GM12874 (cell line): Measurements from ENCODE around the gene SLC22A24.

Experiments used
- TF ChIP-seq, protein P1 (sequence below): IDR thresholded peaks from 2 replicates; pipeline ENCODE4 v1.5.1; 2011; ENCODE audit warnings: low read depth, mild to moderate bottlenecking, control low read depth, low read length, moderate library complexity; ENCODE audit not compliant: insufficient read depth

The SLC22A24 gene, protein sequence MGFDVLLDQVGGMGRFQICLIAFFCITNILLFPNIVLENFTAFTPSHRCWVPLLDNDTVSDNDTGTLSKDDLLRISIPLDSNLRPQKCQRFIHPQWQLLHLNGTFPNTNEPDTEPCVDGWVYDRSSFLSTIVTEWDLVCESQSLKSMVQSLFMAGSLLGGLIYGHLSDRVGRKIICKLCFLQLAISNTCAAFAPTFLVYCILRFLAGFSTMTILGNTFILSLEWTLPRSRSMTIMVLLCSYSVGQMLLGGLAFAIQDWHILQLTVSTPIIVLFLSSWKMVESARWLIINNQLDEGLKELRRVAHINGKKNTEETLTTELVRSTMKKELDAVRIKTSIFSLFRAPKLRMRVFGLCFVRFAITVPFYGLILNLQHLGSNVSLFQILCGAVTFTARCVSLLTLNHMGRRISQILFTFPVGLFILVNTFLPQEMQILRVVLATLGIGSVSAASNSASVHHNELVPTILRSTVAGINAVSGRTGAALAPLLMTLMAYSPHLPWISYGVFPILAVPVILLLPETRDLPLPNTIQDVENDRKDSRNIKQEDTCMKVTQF

DNA sequence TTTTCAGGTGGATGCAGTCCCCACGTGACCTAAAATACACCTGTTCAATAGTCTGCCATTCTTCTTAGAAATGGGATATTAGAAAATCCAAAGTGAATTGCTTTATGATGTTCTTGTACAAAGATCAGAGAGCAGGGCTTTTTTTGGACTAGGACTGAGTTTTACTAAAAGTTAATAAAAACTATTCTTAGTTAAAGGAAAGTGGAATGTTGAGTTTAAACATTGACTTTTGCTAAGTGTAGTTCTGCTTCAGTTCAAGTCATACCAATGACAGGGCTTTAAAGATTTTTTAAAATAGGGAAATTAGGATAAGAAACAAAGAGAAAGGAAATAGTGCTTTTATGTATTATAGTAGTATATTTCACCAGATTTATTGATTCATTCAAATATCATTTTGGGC, at the start of gene SLC22A24:
TSS of gene SLC22A24 (minus strand) at position 101 of the 400 bp plus-strand sequence. CDS start 442 bp downstream, outside the sequence.
- TF ChIP-seq, protein P1, sequence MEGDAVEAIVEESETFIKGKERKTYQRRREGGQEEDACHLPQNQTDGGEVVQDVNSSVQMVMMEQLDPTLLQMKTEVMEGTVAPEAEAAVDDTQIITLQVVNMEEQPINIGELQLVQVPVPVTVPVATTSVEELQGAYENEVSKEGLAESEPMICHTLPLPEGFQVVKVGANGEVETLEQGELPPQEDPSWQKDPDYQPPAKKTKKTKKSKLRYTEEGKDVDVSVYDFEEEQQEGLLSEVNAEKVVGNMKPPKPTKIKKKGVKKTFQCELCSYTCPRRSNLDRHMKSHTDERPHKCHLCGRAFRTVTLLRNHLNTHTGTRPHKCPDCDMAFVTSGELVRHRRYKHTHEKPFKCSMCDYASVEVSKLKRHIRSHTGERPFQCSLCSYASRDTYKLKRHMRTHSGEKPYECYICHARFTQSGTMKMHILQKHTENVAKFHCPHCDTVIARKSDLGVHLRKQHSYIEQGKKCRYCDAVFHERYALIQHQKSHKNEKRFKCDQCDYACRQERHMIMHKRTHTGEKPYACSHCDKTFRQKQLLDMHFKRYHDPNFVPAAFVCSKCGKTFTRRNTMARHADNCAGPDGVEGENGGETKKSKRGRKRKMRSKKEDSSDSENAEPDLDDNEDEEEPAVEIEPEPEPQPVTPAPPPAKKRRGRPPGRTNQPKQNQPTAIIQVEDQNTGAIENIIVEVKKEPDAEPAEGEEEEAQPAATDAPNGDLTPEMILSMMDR, result no peak

DNA sequence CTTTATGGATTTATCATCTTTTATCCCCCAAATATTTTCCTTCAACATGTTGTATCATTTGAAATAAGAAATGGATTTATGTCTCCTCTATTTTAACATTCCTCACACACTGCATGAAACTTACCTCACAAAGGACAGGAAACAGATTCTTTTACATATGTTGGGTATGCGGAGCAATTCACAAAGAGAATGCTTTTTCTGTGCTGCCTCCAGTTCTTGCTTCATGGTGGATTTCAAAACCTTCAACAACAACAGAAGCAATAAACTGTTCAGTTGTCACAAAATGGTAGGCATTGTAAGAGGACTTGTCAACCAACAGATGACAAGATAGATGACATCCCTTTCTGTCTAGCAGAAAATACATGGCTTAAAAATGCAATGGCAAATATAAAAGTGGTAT, 36.5 kb upstream of the SLC22A24 start:
- TF ChIP-seq, protein P1, result no peak

DNA sequence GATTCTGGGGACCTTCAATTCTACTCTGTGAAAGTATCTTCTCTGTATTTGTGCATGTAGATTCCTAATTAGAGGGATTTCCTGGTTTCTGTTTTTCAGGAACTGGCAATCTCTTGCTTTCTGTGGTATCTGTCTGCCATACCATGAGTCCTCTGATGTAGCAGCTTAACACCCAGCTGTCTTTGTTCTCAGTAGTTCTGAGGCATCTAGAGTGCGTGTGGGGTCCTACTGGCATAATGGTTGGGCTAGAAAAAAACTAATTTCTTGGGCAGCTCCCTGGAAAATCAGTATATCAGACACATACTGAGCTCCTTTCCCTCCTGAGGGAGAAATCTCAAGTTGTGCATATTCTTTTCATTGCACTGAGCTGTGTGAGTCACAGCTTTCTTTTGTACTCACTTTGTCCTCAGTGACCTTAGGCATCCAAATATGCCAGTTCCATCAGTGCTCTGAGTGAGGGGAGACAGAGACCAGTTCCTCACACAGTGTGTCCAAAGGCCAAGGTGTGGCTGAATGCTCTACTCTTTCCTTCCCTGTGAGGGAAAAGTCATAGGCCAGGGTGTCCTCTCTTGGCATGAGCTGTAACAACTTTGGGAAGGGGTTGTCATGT, 35.5 kb upstream of the SLC22A24 start:
- TF ChIP-seq, protein P1, result no peak

DNA sequence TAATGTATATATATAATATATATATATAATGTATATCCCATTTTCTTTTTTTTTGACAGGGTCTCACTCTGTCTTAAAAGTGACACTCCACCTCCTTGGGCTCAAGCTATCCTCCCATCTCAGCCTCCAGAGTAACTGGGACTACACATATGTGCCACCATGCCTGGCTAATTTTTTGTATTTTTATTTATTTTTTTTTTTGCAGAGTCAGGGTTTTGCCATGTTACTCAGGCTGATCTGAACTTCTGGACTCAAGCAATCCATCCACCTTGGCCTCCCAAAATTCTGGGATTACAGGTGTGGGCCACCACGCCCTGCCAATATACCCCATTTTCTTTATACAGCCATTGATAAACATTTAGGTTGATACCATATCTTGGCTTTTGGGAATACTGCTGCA, 33.9 kb upstream of the SLC22A24 start:
- TF ChIP-seq, protein P1, result no peak

DNA sequence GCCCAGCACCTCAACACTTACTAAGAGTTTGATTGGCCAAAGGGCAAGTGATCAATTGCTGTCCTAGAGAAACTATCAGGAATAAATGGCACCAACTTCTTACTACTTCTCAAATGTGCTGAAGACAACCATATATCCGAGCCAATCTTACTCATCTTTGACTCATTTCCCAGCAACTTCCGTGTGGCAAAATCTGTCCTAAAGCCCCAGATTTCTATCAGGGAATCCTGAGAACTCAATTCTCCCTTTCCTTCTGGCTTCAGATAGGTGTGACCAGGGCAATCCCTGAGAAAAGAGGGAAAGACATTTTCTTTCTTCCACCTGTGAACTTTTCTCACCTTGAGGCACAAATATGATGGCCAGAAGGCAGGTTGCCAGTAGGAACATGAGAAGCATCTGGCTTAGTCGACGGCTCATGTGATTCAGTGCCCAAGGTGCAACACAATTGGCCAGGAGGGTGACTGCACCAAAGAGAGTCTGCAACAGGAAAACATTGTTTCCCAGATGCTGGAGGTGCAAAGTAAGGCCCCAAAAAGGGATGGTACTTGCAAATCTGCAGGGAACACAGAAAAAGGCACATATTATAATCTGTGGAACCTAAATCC, 21.8 kb upstream of the SLC22A24 start:
- TF ChIP-seq, protein P1, result no peak

DNA sequence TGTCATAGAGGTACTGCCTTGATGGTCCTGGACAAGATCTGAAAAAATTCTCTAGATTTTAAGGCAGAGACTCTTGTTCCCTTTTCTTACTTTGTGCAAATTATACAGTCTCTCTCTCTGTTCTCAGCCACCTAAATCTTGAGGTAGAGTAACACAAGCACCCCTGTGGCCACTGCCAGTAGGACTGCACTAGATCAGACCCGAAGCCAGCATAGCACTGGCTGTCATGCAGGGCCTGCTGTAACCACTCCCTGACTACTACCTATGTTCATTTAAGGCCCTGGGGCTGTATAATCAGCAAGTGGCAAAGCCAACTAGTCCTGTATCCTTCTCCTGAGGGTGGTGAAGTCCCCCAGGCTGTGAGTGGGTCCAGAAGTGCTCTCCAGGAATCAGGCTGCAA, 11.8 kb upstream of the SLC22A24 start:
- TF ChIP-seq, protein P1, result no peak

DNA sequence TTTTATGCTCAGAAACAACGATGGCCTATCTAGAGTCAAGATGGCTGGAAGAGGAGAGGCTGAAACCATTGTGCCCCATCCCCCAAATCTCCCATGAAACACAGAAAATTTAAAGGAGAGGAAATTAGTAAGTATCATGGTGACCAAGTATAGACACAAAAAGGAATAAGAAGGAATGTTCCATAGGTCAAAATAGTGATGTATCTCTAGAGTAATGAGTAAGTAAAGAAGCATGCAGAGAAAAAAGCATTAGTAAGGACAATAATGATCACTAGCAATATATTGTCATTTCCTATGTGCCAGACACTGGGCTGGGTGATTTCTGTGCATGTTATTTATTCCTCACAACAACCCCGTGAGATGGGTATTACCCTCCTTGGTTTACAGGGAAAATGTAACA, 2.6 kb upstream of the SLC22A24 start:
- TF ChIP-seq, protein P1, result no peak
